OCI-LY1 (cell line): ENCODE measurements around the gene KCNMB1.

Experiments
- H2AFZ ChIP-seq: fragments of 200-600 bp; sonication (generic), shearing (Covaris generic); 2 replicates; pipeline ENCODE4 v1.6.0; 2014; ENCODE audit warnings: antibody characterized with exemption, mild to moderate bottlenecking, low read length
- H3F3A ChIP-seq: fragments of 200-600 bp; sonication (generic), shearing (Covaris generic); 2 replicates; pipeline ENCODE4 v1.6.0; 2014; ENCODE audit warnings: mild to moderate bottlenecking, antibody characterized with exemption, low read length, moderate library complexity; ENCODE audit not compliant: insufficient read depth
- H3K27ac ChIP-seq: fragments of 200-600 bp; sonication (generic); 2 replicates; pipeline ENCODE4 v1.5.1; 2014; ENCODE audit warnings: low read length, mixed run types, mild to moderate bottlenecking, low read depth; ENCODE audit not compliant: poor library complexity, severe bottlenecking
- H3K27me3 ChIP-seq: fragments of 200-600 bp; sonication (generic); 2 replicates; pipeline ENCODE4 v1.6.0; 2014; ENCODE audit warnings: antibody characterized with exemption, mild to moderate bottlenecking, low read length, moderate library complexity; ENCODE audit not compliant: insufficient read depth
- H3K36me3 ChIP-seq: fragments of 200-600 bp; sonication (generic); 2 replicates; pipeline ENCODE4 v1.6.1; 2014; ENCODE audit warnings: mild to moderate bottlenecking, antibody characterized with exemption, low read length, moderate library complexity, mixed read lengths; ENCODE audit not compliant: insufficient read depth
- H3K4me1 ChIP-seq: fragments of 200-600 bp; sonication (generic); 2 replicates; pipeline ENCODE4 v1.5.1; 2014; ENCODE audit warnings: mild to moderate bottlenecking, low read length, moderate library complexity; ENCODE audit not compliant: insufficient read depth, severe bottlenecking
- H3K4me2 ChIP-seq: fragments of 200-600 bp; sonication (generic), shearing (Covaris generic); 2 replicates; pipeline ENCODE4 v1.6.1; 2014; ENCODE audit warnings: low read length
- H3K4me3 ChIP-seq: fragments of 200-600 bp; sonication (generic); 2 replicates; pipeline ENCODE4 v1.5.1; 2014; ENCODE audit warnings: low read length, low read depth, mild to moderate bottlenecking, mixed read lengths; ENCODE audit not compliant: poor library complexity, severe bottlenecking
- H3K79me2 ChIP-seq: fragments of 200-600 bp; shearing (Covaris generic); 2 replicates; pipeline ENCODE4 v1.6.1; 2016; ENCODE audit warnings: mixed run types, low read length, mixed read lengths; ENCODE audit not compliant: insufficient read depth
- H3K9ac ChIP-seq: fragments of 200-600 bp; sonication (generic), shearing (Covaris generic); 2 replicates; pipeline ENCODE4 v1.6.1; 2014; ENCODE audit warnings: mild to moderate bottlenecking, low read length, mixed read lengths
- H3K9me2 ChIP-seq: fragments of 200-600 bp; sonication (generic), shearing (Covaris generic); 2 replicates; pipeline ENCODE4 v1.6.1; 2014; ENCODE audit warnings: low read depth, mild to moderate bottlenecking, low read length, mixed read lengths
- H3K9me3 ChIP-seq: fragments of 200-600 bp; shearing (Covaris generic); 2 replicates; pipeline ENCODE4 v1.6.1; 2014; ENCODE audit warnings: low read length, mixed read lengths
- H4K20me1 ChIP-seq: fragments of 200-600 bp; sonication (generic), shearing (Covaris generic); 2 replicates; pipeline ENCODE4 v1.6.0; 2016; ENCODE audit warnings: mild to moderate bottlenecking, low read length; ENCODE audit not compliant: insufficient read depth
- EZH2 ChIP-seq: fragments of 200-600 bp; sonication (generic), shearing (Covaris generic); IDR thresholded peaks from 2 replicates; pipeline ENCODE4 v1.8.0; 2017; ENCODE audit warnings: borderline replicate concordance, mixed run types, mild to moderate bottlenecking, antibody characterized with exemption, low read length, moderate library complexity, mixed read lengths
- TF ChIP-seq, protein P1 (sequence below): fragments of 200-600 bp; sonication (generic), shearing (Covaris generic); IDR thresholded peaks from 2 replicates; pipeline ENCODE4 v1.5.1; 2017; ENCODE audit warnings: mild to moderate bottlenecking, antibody characterized with exemption, low read length, moderate library complexity, mixed read lengths

The KCNMB1 gene

DNA sequence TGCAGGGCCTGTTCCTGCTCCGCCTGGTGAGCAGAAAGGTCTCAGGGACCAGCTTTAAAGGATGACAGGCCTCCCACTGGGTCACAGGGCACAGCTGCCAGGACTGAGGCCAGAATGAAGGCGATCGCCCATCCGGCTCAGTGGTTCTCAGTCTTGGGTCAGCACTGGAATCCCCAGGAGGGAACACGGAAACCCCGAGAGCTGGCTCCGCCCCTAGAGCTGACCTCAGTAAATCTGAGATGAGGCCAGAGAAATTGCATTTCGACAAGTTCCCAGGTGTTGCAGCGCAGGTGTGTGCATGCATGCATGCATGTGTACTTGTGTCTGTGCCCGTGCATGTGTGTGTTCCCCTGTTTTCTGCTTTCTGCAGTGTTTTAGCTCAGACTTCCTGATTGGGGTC lies 47.2 kb upstream of the KCNMB1 start:
- H3K27me3 ChIP-seq = no peaks in the 10 kb centered on the region
- H3K9me3 ChIP-seq = no peaks in the 10 kb centered on the region
- H3F3A ChIP-seq = no peaks in the 10 kb centered on the region
- H3K4me2 ChIP-seq = no peak overlapping the region
- no peak overlapping the region for H3K9ac ChIP-seq
- no peaks in the 10 kb centered on the region for H3K79me2 ChIP-seq
- TF ChIP-seq, protein P1, sequence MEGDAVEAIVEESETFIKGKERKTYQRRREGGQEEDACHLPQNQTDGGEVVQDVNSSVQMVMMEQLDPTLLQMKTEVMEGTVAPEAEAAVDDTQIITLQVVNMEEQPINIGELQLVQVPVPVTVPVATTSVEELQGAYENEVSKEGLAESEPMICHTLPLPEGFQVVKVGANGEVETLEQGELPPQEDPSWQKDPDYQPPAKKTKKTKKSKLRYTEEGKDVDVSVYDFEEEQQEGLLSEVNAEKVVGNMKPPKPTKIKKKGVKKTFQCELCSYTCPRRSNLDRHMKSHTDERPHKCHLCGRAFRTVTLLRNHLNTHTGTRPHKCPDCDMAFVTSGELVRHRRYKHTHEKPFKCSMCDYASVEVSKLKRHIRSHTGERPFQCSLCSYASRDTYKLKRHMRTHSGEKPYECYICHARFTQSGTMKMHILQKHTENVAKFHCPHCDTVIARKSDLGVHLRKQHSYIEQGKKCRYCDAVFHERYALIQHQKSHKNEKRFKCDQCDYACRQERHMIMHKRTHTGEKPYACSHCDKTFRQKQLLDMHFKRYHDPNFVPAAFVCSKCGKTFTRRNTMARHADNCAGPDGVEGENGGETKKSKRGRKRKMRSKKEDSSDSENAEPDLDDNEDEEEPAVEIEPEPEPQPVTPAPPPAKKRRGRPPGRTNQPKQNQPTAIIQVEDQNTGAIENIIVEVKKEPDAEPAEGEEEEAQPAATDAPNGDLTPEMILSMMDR = no peak
- no peak for TF ChIP-seq EZH2
- no peak overlapping the region for H3K4me3 ChIP-seq
- no peak overlapping the region for H2AFZ ChIP-seq
- no peaks in the 10 kb centered on the region for H3K36me3 ChIP-seq
- H3K4me1 ChIP-seq = no peaks in the 10 kb centered on the region
- no peaks in the 10 kb centered on the region for H3K9me2 ChIP-seq
- H3K27ac ChIP-seq = no peak overlapping the region
- no peaks in the 10 kb centered on the region for H4K20me1 ChIP-seq

DNA sequence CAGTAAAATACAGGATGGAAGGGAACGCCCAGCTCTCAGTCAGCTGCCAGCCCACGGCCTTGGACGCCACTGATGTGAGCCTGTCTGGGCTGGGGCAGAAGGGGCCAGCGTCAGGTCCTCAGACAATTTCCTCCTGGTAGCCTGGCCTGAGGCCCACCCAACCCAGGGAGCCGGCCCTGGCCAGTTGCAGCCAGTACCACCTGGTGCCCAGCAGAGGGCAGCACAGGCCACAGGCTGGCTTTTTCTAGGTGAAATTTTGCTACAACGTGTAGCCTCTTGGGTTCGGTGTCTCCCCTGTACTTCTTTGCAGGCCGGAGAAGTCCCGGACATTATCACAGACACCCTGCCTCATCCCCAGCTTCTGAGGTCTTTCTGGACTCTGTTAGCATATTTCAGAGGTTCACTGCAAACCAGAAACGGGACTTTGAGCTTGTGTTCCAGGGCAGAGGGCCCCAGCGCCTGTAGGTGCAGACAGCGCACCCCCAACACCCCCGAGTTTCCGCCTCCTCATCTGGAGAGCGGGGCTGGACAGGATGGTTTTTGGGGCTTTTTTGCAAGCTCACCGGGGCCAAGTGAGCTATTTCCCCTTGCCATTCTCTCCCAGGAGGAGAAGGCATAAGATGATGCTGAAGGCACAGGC lies 45.9 kb upstream of the KCNMB1 start:
- Histone ChIP-seq H3K4me3 (no peak overlapping the region), H3K4me2 (no peak overlapping the region), H2AFZ (no peak overlapping the region), H3K9ac (no peak overlapping the region), H3K4me1 (no peaks in the 10 kb centered on the region), H3K9me2 (no peaks in the 10 kb centered on the region), H3K27me3 (no peaks in the 10 kb centered on the region), H3F3A (no peaks in the 10 kb centered on the region), H4K20me1 (no peaks in the 10 kb centered on the region), H3K36me3 (no peaks in the 10 kb centered on the region), H3K79me2 (no peaks in the 10 kb centered on the region), H3K9me3 (no peaks in the 10 kb centered on the region), H3K27ac (no peak overlapping the region)
- TF ChIP-seq, protein P1 = peak; percentile 75
- no peak for TF ChIP-seq EZH2

DNA sequence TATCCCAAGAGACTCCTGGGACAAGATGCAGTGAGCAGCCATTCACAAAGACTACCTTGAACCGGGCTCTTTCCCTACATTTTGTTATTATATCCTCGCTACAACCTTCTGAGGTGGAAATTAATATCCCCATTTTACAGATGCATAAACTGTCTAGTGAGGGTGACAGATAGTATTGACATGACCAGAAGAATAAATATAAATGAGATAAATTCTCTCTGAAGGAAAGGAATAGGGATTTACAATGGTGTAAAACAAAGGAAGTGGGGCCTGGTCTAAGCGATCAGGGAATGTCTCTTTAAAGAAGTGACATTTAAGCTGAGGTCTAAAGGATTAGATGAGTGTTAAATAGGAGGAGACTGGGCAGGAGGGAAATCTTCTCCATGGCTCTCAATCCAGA lies 43.5 kb upstream of the KCNMB1 start:
- Histone ChIP-seq H3K4me3 (no peak overlapping the region), H3K9me2 (no peaks in the 10 kb centered on the region), H3K4me2 (no peak overlapping the region), H3K79me2 (no peaks in the 10 kb centered on the region), H3K4me1 (no peaks in the 10 kb centered on the region), H3K9ac (no peak overlapping the region), H3K27ac (no peak overlapping the region), H3F3A (no peaks in the 10 kb centered on the region), H2AFZ (no peak overlapping the region), H3K36me3 (no peaks in the 10 kb centered on the region), H3K9me3 (no peaks in the 10 kb centered on the region), H4K20me1 (no peaks in the 10 kb centered on the region), H3K27me3 (no peaks in the 10 kb centered on the region)
- no peak for TF ChIP-seq EZH2
- TF ChIP-seq, protein P1 = no peak
